Tibial nerve (tissue), 3 donors: ENCODE results near the gene KCNJ18.
"Not testable (repeated sequence)": the region's sequence is repeated elsewhere in the genome, so short reads cannot be mapped to it uniquely, and the experiment has no call there.

Source experiments
- CTCF ChIP-seq, 5 experiments: fragments of 200-600 bp in 3 of 5; fragments of 450-650 bp in 2 of 5; sonication (generic) in 3 of 5; IDR thresholded peaks; one replicate each; pipeline ENCODE4 v1.5.1; 2016 to 2019; ENCODE audit warnings: antibody characterized with exemption in 5 of 5, mild to moderate bottlenecking in 3 of 5, moderate library complexity in 2 of 5
- POLR2A ChIP-seq, 2 donors: fragments of 450-650 bp; IDR thresholded peaks; one replicate each; pipeline ENCODE4 v1.6.1; 2017; ENCODE audit warnings: antibody characterized with exemption in 2 of 2, mild to moderate bottlenecking in 2 of 2, moderate library complexity in 2 of 2

GRCh38 chr17:21702029-21702428, 9.7 kb downstream of the KCNJ18 start:
- not testable (repeated sequence) for TF ChIP-seq POLR2A, CTCF (IDR thresholded peaks at IDR 0.05)
